GM12872 (cell line): ENCODE results near the gene CBFA2T3.

Source experiments
- CTCF ChIP-seq: IDR thresholded peaks from 3 replicates; pipeline ENCODE4 v1.5.1; 2011; ENCODE audit warnings: low read depth, mild to moderate bottlenecking, low read length, moderate library complexity; ENCODE audit not compliant: insufficient read depth

CBFA2T3 gene

GRCh38 chr16:88903267-88903666 lies 73.7 kb downstream of the CBFA2T3 start:
- no peak for TF ChIP-seq CTCF

- TF ChIP-seq CTCF: no peak
Measured at GRCh38 chr16:88902744-88903143, 74.3 kb downstream of the CBFA2T3 start.

GRCh38 chr16:88901718-88902337 lies 75.2 kb downstream of the CBFA2T3 start:
- TF ChIP-seq CTCF: no peak

- TF ChIP-seq CTCF: no peak
Measured at GRCh38 chr16:88900662-88901052, 76.3 kb downstream of the CBFA2T3 start.

GRCh38 chr16:88899901-88900661 lies 76.9 kb downstream of the CBFA2T3 start:
- no peak for TF ChIP-seq CTCF

- no peak for TF ChIP-seq CTCF
Measured at GRCh38 chr16:88897696-88898425, 79.1 kb downstream of the CBFA2T3 start.
